ENCODE measurements around the gene SULT2B1. TPM values are rescaled to one million over a fixed set of nuclear protein-coding genes. Genes with fewer than 3 reads are reported as not detected.

The SULT2B1 gene
- total RNA-seq, 2 donors from 2014 or later: 0.87 to 0.89 TPM

DNA sequence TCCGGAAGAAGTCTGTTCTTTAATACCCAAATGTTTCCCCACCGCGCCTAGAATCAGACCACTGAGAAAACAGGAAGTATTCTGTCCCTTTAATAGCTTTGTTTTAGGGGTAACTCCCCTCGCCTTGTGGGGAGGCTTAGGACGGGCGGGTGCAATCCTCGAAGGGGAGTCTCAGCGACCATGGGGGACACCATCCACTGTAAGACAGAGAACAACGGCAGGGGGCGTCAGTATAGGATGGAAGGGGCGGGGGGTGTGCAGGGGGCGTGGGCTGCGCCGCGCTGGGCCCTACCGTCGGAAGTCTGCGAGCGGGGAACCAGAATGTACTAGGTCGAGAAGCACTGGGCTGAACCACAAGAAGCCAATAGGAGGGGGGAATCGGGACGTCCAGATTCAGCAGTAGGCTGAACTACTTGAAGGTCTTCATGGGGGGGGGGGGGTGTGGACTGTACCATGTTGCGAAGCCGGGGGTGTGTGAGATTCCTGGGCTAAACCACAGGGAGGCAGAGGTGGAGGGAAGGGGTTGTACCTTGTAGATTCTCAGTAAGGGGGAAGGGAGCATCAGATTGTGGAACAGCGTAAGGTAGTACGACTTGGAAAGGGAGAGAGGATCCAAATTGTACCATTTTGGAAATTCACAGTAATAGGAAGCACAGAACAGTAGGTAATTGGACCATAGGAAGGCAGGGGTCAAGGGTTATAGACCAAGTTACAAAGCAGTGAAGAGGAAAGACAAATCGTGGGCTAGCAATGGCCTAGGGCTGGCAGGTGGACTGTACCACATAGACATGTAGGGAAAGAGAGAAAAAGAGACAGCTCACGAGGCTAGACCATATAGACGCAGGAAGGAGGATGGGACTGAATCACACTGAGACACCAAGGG lies 86.2 kb downstream of the SULT2B1 start:
- ATAC-seq (peak; percentile 32), DNase-seq (peak; percentile 80 to 92)
- intact Hi-C loops (cut with DNase I, micrococcal nuclease): no loop called here

DNA sequence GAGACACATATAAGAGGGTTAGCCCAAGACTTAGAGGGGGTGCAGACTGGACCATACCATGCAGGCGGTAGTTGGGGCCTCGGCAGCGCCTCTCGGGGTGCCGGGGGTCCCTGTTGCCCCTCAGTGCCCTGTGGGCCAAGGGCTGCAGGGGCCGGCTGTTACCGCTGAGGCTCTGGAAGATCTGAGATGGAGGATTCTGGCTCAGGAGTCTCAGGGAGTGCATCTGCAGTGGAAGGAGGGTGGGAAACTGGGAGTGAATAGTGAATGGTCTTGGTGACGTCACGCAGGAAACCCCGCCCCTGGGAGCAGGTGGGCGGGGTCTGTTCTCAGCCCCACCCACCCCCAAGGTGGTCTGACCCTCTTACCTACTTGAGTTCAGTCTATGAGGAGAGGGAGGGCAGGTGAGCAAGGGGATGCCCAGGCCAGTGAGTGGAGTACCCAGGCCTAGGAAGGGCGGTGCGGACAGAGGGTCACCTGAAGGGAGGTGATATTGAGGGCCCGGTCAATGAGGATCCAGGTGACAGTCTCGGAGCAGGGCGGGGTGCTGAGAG lies 86.9 kb downstream of the SULT2B1 start:
- DNase-seq (peak; percentile 42 to 53), ATAC-seq (no peak)
- intact Hi-C loops (cut with DNase I, micrococcal nuclease): no loop called here

DNA sequence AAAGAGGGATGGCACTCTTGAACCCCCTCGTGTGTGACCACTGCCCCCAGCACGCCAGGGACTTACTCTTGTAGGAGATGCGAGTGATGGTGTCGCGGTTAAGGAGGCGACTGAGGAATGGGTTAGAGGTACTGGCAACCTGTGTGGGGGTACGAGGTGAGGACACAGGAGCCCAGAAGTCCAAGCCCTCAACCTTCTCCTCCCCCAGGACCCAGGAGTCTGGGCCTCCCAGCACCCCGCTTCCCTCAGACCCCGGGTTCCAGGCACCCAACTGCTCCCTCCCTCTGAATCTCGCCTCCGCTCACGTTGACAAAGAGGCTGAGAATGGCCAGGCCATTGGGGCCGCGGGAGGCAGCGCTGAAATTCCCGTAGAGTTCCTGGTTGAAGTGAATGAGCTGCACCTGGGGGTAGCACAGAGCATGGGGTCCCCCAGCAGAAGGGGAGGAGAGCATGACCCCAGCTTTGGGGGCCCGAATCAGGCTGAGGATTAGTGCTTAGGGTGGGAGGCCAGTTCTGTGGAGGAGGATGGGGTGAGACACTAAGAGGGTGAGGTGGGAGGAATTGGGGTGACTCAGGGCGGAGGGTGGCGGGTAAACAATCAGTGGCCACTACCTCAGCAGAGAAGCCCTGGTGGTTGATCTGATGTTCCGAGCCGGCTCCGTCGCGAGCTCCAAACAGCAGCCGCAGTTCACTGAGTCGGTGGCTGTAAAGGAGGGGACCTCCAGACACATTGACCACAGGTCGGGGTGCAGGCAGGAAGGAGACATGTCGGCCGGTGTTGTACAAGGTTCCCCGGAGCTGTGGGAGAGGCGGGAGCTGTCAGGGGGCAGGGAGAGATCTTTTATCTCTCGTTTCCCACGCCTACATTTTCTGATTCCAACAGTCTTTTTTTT lies 87.8 kb downstream of the SULT2B1 start:
- peak in 1 of 2 donors; percentile 41 for DNase-seq
- intact Hi-C loops (cut with DNase I, micrococcal nuclease): no loop called here
- no peak for ATAC-seq

DNA sequence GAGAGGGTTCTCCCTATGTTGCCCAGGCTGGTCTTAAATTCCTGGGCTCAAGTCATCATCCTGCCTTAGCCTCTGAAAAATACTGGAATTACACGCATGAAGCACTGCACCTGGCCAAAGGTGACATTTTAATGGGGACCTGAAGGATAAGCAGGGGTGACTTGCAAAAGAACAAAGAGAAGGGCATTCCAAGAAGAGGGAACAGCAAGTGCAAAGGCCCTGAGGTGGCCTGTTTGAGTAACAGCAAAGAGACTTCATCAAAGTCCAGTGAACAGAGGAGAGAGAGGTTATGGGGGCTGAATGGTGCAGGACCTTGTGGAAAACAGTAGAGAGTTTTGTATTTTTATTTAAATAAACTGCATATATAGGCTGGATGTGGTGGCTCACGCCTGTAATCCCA lies 89.9 kb downstream of the SULT2B1 start:
- intact Hi-C loops (cut with DNase I, micrococcal nuclease): no loop called here
- ATAC-seq: no peak

DNA sequence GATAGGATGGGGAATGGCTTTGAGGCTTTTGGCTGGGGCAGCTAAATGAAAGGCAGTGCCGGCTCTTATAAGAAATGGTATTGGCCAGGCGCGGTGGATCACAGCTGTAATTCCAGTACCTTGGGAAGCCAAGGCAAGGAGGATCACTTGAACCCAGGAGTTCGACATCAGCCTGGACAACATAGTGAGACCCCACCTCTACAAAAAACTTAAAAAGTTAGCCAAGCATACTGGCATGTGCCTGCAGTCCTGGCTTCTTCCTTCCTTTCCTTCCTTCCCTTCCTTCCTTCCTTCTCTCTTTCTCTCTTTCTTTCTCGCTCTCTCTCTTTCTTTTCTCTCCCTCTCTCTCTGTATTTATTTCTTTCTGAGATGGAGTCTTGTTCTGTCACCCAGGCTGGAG lies 90.9 kb downstream of the SULT2B1 start:
- DNase-seq (no peak), ATAC-seq (no peak)
- intact Hi-C loops (cut with DNase I, micrococcal nuclease): no loop called here

More for the DNA sequence above, 89.9 kb downstream of the SULT2B1 start:
- DNase-seq: no peak

DNA sequence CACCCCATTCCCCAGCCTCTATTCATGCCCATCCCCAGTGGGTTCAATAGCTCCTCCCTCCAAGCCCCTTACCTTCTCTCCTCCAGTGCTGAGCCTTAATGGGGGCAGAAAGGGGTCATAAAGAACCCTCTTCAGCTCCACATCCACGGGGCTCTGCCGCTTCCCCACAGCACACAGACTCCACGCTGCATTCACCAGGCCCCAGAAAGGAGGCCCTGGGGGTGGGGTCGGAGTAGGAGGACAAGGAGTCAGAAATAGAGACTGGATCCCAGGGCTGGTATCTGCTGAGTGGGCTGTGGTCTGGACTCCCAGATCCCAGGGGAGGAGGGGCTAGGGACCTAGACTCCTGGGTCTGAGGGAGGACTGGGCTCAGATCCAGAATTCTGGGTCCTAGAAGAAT lies 92.4 kb downstream of the SULT2B1 start:
- DNase-seq: no peak
- intact Hi-C loops (cut with DNase I, micrococcal nuclease): no loop called here
- ATAC-seq: no peak

DNA sequence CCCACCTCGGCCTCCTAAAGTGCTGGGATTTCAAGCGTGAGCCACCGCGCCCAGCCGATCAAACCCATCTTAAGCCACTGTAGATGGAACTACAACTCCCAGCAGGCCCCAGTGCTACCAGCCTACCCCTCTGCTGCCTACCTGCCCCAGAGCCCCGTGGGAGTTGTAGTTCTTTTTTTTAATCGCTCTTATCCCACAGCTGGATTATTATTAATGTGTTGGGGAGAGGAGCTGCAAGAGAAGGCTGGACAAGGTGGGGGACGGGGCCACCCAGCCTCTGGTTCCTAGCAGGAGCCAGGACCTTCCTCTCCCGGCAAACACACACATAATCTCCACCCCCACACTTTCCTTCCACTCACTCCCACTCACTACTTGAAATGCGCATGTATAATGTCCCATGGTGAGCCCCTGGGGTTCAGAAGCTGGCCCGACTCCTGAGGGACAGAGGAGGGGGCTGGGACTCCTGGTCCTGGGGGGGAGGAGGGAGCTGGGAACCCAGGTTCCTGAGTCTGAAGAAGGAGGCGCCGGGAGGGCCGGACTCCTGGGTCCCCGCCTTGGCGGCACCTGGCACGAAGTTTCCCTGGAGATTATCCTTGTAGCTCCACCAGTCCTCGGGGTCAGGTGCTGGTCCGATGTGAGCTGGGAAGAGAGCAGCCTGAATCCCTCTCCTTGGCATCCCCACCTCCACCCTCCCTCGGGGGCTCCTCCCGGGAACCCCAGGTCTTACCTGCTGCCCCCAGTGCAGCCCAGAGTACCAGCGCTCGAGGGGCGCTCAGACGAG lies 93.1 kb downstream of the SULT2B1 start:
- peak; percentile 73 to 80 for DNase-seq
- intact Hi-C loops (cut with DNase I, micrococcal nuclease): no loop called here
- ATAC-seq: peak; percentile 66

DNA sequence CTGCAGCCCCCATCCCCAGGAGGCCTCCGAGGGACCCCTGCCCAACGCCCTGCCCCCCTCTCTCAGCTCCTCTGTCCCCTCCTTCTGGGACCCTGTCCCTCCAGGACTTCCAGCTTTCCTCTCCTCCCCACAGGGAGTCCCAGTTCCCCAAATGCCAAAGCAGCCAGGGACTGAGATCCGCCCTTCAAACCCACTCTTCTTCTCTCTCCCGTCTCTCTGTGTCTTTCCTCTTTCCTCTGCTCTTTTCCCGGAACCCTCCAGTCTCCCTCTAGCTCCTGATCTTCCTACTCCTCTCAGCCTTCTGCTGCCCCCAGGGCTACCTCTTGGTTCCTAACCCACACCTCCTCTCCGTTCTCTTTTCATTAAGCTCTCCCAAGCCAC lies 93.6 kb downstream of the SULT2B1 start:
- ATAC-seq: peak; percentile 4
- DNase-seq: no peak
- intact Hi-C loops (cut with DNase I, micrococcal nuclease): no loop called here

DNA sequence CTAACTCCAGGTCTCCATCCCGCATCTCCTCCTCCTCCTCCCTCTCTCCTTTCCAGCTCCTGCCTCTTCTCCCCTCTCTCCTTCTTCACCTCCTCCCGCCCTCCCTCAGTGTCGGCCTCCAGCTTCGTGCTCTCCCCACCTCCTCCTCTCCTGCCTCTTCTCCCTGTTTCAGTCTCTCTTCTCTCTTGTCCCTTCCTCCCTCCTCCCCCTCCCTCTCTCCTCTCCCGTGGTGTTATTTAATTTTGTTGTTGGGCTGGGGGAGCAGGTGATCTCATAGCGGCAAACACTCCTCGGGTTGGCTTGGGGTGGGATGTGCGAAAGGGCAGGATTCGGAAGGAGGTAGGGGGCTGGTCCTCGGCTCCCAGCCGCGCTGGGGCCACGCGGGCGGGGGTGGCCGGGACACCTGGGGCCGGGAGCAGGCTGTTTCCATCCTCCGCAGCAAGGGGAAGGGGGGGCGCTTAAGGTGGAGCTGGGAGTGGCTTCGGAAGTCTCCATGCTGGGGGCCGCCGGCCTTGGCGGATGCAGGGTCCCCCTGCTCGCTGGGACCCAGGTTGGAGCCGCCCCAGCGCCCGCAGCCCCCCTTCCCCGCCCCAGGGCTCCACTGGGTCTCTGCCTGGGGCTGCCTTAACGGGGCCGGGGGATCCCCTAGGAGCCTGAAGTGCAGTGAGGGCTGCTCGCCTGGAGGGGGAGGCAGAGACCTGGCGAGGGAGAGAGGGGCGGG lies 94.2 kb downstream of the SULT2B1 start, which contains the start of gene CA11:
Gene CA11, minus strand, starts transcription at position 187 of the 721 bp plus-strand sequence. CDS start 555 bp downstream, outside the sequence.
- intact Hi-C loops (cut with DNase I, micrococcal nuclease): no loop called here
- ATAC-seq: peak; percentile 89
- DNase-seq: peak; percentile 86 to 87

DNA sequence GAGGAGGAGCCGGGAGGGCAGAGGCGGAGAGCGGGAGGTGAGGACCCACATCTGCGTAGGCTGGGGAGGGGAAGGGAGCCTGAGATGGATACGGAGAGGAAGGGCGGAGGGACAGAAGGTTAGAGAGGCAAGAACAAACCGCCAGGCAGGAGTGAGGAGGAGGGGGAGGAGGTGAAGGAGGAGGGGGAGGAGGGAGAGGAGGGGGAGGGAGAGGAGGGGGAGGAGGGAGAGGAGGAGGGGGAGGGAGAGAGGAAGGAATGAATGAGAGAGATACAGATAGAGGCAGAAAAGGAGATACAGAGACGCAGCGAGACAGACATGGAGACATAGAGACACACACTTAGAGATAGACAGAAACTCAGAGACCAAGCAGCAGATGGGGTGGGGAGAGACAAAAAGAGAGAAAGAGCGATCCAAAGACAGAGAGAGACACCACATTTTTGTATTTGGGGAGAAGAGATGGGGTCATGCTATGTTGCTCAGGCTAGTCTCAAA lies 94.8 kb downstream of the SULT2B1 start:
- DNase-seq (no peak), ATAC-seq (no peak)
- intact Hi-C loops (cut with DNase I, micrococcal nuclease): no loop called here

DNA sequence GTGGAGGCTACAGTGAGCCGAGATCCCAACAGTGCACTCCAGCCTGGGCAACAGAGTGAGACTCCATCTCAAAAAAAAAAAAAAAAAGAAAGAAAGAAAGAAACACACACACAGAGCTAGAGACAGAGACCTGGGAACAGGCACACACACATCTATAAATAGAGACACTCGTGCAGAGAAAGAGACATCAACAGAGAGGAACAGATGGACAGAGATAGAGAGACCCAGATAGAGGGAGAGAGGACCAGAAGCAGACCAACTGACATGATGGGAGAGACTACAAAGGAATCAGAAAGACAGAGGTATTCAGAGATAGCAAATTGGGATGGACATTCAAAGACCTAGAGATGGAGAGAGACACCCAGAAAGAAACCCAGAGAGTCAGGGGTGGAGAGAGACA lies 96.2 kb downstream of the SULT2B1 start:
- no peak for ATAC-seq
- no peak for DNase-seq
- intact Hi-C loops (cut with DNase I, micrococcal nuclease): no loop called here

Other genes with a start within 250 kb of the SULT2B1 start
- gene EMP3, start 226.6 kb upstream of the SULT2B1 start, total RNA-seq: 10 to 100 TPM in 1 of 2 donors, 1 to 10 TPM in 1; 8.4 to 33.4 TPM
- 10 to 100 TPM; 12.5 to 18.4 TPM for gene TMEM143, start 188.2 kb upstream of the SULT2B1 start, total RNA-seq
- not detected for gene SYNGR4, start 187.8 kb upstream of the SULT2B1 start, total RNA-seq
- 100 to 1,000 TPM; 226 to 236 TPM for gene KDELR1, start 160.6 kb upstream of the SULT2B1 start, total RNA-seq
- under 1 TPM; 0.37 to 0.61 TPM for gene GRIN2D, start 158.5 kb upstream of the SULT2B1 start, total RNA-seq
- gene GRWD1, start 106.2 kb upstream of the SULT2B1 start, total RNA-seq: 10 to 100 TPM; 22.3 to 25.1 TPM
- 1 to 10 TPM in 1 of 2 donors, under 1 TPM in 1; 0.34 to 1.2 TPM for gene KCNJ14, start 96.6 kb upstream of the SULT2B1 start, total RNA-seq
- 10 to 100 TPM; 68.3 to 75.6 TPM for gene CYTH2, start 82.8 kb upstream of the SULT2B1 start, total RNA-seq
- 1 to 10 TPM in 1 of 2 donors, under 1 TPM in 1; 0.87 to 1.1 TPM for gene LMTK3, start 40.3 kb upstream of the SULT2B1 start, total RNA-seq
- gene SPACA4, start 54.6 kb downstream of the SULT2B1 start, total RNA-seq: not detected
- gene FAM83E, start 62.9 kb downstream of the SULT2B1 start, total RNA-seq: 100 to 1,000 TPM; 180 to 247 TPM
- gene RPL18, start 67.0 kb downstream of the SULT2B1 start, total RNA-seq: 1,000 to 10,000 TPM; 1,328 to 1,333 TPM
- gene SPHK2, start 67.3 kb downstream of the SULT2B1 start, total RNA-seq: 10 to 100 TPM; 45.1 to 51.0 TPM
- 10 to 100 TPM in 1 of 2 donors, 1 to 10 TPM in 1; 6.9 to 14.6 TPM for gene DBP, start 85.2 kb downstream of the SULT2B1 start, total RNA-seq
- gene CA11, start 94.0 kb downstream of the SULT2B1 start, total RNA-seq: 1 to 10 TPM; 1.7 to 4.2 TPM
- gene NTN5, start 120.8 kb downstream of the SULT2B1 start, total RNA-seq: under 1 TPM; 0.49 to 0.53 TPM
- gene FUT2, start 143.8 kb downstream of the SULT2B1 start, total RNA-seq: 100 to 1,000 TPM in 1 of 2 donors, 10 to 100 TPM in 1; 74.3 to 147 TPM
- under 1 TPM; 0.64 to 0.67 TPM for gene MAMSTR, start 167.6 kb downstream of the SULT2B1 start, total RNA-seq
- 1 to 10 TPM; 2.7 to 2.8 TPM for gene RASIP1, start 188.4 kb downstream of the SULT2B1 start, total RNA-seq
- not detected for gene IZUMO1, start 194.7 kb downstream of the SULT2B1 start, total RNA-seq
- gene FUT1, start 200.5 kb downstream of the SULT2B1 start, total RNA-seq: under 1 TPM; 0.37 to 0.56 TPM
- not detected for gene FGF21, start 203.4 kb downstream of the SULT2B1 start, total RNA-seq